OCI-LY1 (cell line): Measurements from ENCODE around the gene BCL11A.

Experiments
- H2AFZ ChIP-seq: fragments of 200-600 bp; sonication (generic), shearing (Covaris generic); 2 replicates; pipeline ENCODE4 v1.6.0; 2014; ENCODE audit warnings: antibody characterized with exemption, mild to moderate bottlenecking, low read length
- H3F3A ChIP-seq: fragments of 200-600 bp; sonication (generic), shearing (Covaris generic); 2 replicates; pipeline ENCODE4 v1.6.0; 2014; ENCODE audit warnings: mild to moderate bottlenecking, antibody characterized with exemption, low read length, moderate library complexity; ENCODE audit not compliant: insufficient read depth
- H3K27ac ChIP-seq: fragments of 200-600 bp; sonication (generic); 2 replicates; pipeline ENCODE4 v1.5.1; 2014; ENCODE audit warnings: low read length, mixed run types, mild to moderate bottlenecking, low read depth; ENCODE audit not compliant: poor library complexity, severe bottlenecking
- H3K27me3 ChIP-seq: fragments of 200-600 bp; sonication (generic); 2 replicates; pipeline ENCODE4 v1.6.0; 2014; ENCODE audit warnings: antibody characterized with exemption, mild to moderate bottlenecking, low read length, moderate library complexity; ENCODE audit not compliant: insufficient read depth
- H3K36me3 ChIP-seq: fragments of 200-600 bp; sonication (generic); 2 replicates; pipeline ENCODE4 v1.6.1; 2014; ENCODE audit warnings: mild to moderate bottlenecking, antibody characterized with exemption, low read length, moderate library complexity, mixed read lengths; ENCODE audit not compliant: insufficient read depth
- H3K4me1 ChIP-seq: fragments of 200-600 bp; sonication (generic); 2 replicates; pipeline ENCODE4 v1.5.1; 2014; ENCODE audit warnings: mild to moderate bottlenecking, low read length, moderate library complexity; ENCODE audit not compliant: insufficient read depth, severe bottlenecking
- H3K4me2 ChIP-seq: fragments of 200-600 bp; sonication (generic), shearing (Covaris generic); 2 replicates; pipeline ENCODE4 v1.6.1; 2014; ENCODE audit warnings: low read length
- H3K4me3 ChIP-seq: fragments of 200-600 bp; sonication (generic); 2 replicates; pipeline ENCODE4 v1.5.1; 2014; ENCODE audit warnings: low read length, low read depth, mild to moderate bottlenecking, mixed read lengths; ENCODE audit not compliant: poor library complexity, severe bottlenecking
- H3K79me2 ChIP-seq: fragments of 200-600 bp; shearing (Covaris generic); 2 replicates; pipeline ENCODE4 v1.6.1; 2016; ENCODE audit warnings: mixed run types, low read length, mixed read lengths; ENCODE audit not compliant: insufficient read depth
- H3K9ac ChIP-seq: fragments of 200-600 bp; sonication (generic), shearing (Covaris generic); 2 replicates; pipeline ENCODE4 v1.6.1; 2014; ENCODE audit warnings: mild to moderate bottlenecking, low read length, mixed read lengths
- H3K9me2 ChIP-seq: fragments of 200-600 bp; sonication (generic), shearing (Covaris generic); 2 replicates; pipeline ENCODE4 v1.6.1; 2014; ENCODE audit warnings: low read depth, mild to moderate bottlenecking, low read length, mixed read lengths
- H3K9me3 ChIP-seq: fragments of 200-600 bp; shearing (Covaris generic); 2 replicates; pipeline ENCODE4 v1.6.1; 2014; ENCODE audit warnings: low read length, mixed read lengths
- H4K20me1 ChIP-seq: fragments of 200-600 bp; sonication (generic), shearing (Covaris generic); 2 replicates; pipeline ENCODE4 v1.6.0; 2016; ENCODE audit warnings: mild to moderate bottlenecking, low read length; ENCODE audit not compliant: insufficient read depth
- CTCF ChIP-seq: fragments of 200-600 bp; sonication (generic), shearing (Covaris generic); IDR thresholded peaks from 2 replicates; pipeline ENCODE4 v1.5.1; 2017; ENCODE audit warnings: mild to moderate bottlenecking, antibody characterized with exemption, low read length, moderate library complexity, mixed read lengths
- EZH2 ChIP-seq: fragments of 200-600 bp; sonication (generic), shearing (Covaris generic); IDR thresholded peaks from 2 replicates; pipeline ENCODE4 v1.8.0; 2017; ENCODE audit warnings: borderline replicate concordance, mixed run types, mild to moderate bottlenecking, antibody characterized with exemption, low read length, moderate library complexity, mixed read lengths

Gene BCL11A

DNA sequence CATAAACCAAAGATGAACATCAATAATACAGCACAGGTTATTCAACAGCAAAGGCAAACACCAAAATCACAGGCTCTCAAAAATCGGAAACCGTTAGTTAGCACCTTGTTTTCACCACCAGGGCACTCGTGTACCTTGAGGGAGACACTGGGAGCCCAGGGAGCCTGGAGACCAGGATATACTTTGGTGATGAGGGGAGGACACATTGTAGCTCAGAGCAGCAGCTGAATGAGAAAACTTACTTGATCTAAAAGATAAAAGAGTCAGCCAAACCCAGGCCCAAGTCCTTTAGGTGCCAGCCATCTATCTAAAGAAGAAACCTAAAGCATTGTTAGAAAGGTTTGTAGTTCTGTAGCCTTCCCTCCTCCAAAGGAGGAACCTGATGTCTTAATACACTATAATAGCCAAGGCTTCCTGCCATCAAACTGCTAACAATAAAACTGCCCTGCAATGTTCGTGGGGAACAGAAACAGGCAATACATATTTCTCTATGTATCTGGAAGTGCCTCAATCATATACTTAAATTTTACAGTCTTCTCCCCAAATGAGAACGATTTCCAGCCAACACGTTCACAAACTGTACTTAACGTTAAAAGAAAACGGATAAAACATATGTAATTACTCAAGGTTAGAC lies 19.3 kb downstream of the BCL11A start:
- H3K4me2 ChIP-seq: no peak overlapping the region
- H3F3A ChIP-seq: no peaks in the 10 kb centered on the region
- H4K20me1 ChIP-seq: no peaks in the 10 kb centered on the region
- peaks cover 48% of the 10 kb centered on the region for H3K4me1 ChIP-seq
- no peaks in the 10 kb centered on the region for H3K36me3 ChIP-seq
- H2AFZ ChIP-seq: no peak overlapping the region
- no peak overlapping the region for H3K4me3 ChIP-seq
- no peaks in the 10 kb centered on the region for H3K79me2 ChIP-seq
- TF ChIP-seq EZH2 (no peak), CTCF (no peak)
- H3K9me3 ChIP-seq: no peaks in the 10 kb centered on the region
- no peaks in the 10 kb centered on the region for H3K27me3 ChIP-seq
- no peak overlapping the region for H3K9ac ChIP-seq
- no peak overlapping the region for H3K27ac ChIP-seq
- H3K9me2 ChIP-seq: no peaks in the 10 kb centered on the region

GRCh38 chr2:60533101-60534051 lies 20.1 kb downstream of the BCL11A start:
- H3K9ac ChIP-seq: no peak overlapping the region
- H3K9me2 ChIP-seq: no peaks in the 10 kb centered on the region
- no peak overlapping the region for H2AFZ ChIP-seq
- no peaks in the 10 kb centered on the region for H3K79me2 ChIP-seq
- H3F3A ChIP-seq: no peaks in the 10 kb centered on the region
- H3K27ac ChIP-seq: no peak overlapping the region
- no peaks in the 10 kb centered on the region for H3K9me3 ChIP-seq
- no peaks in the 10 kb centered on the region for H3K27me3 ChIP-seq
- H3K4me2 ChIP-seq: no peak overlapping the region
- peaks cover 48% of the 10 kb centered on the region for H3K4me1 ChIP-seq
- TF ChIP-seq CTCF: no peak
- no peak for TF ChIP-seq EZH2
- H4K20me1 ChIP-seq: no peaks in the 10 kb centered on the region
- H3K36me3 ChIP-seq: no peaks in the 10 kb centered on the region
- H3K4me3 ChIP-seq: no peak overlapping the region

- no peaks in the 10 kb centered on the region for H3K79me2 ChIP-seq
- H3K36me3 ChIP-seq: no peaks in the 10 kb centered on the region
- no peak overlapping the region for H3K27ac ChIP-seq
- H3K4me3 ChIP-seq: no peak overlapping the region
- H3K27me3 ChIP-seq: no peaks in the 10 kb centered on the region
- no peaks in the 10 kb centered on the region for H3F3A ChIP-seq
- H4K20me1 ChIP-seq: no peaks in the 10 kb centered on the region
- TF ChIP-seq CTCF: no peak
- no peak for TF ChIP-seq EZH2
- no peaks in the 10 kb centered on the region for H3K9me3 ChIP-seq
- no peak overlapping the region for H2AFZ ChIP-seq
- H3K9ac ChIP-seq: no peak overlapping the region
- peaks cover 48% of the 10 kb centered on the region for H3K4me1 ChIP-seq
- H3K9me2 ChIP-seq: no peaks in the 10 kb centered on the region
- H3K4me2 ChIP-seq: peak overlapping the region; percentile 3; the same call in 1 of the 2 replicates
These were observed 21.0 kb downstream of the BCL11A start for GRCh38 chr2:60532421-60532820.
